HepG2 (cell line): ENCODE data around the gene WNT3. TPM values are rescaled to one million over a fixed set of nuclear protein-coding genes. Genes with fewer than 3 reads are reported as not detected.

Experiments
- GZF1 ChIP-seq: sonication (generic); formaldehyde crosslinking; IDR thresholded peaks from 2 replicates; pipeline ENCODE4 v1.5.1; 2020; ENCODE audit warnings: mild to moderate bottlenecking, missing genetic modification reagents
- HCFC1 ChIP-seq: fragments of 150-350 bp; IDR thresholded peaks from 2 replicates; pipeline ENCODE4 v1.6.1; 2014; ENCODE audit warnings: low read depth, low read length
- HNF4G ChIP-seq, 2 experiments: sonication (generic) in 1 of 2; formaldehyde crosslinking in 1 of 2; IDR thresholded peaks; 2 replicates each; pipeline versions ENCODE4 v1.4.0 to v1.6.1; 2011 to 2020; ENCODE audit warnings: borderline replicate concordance in 2 of 2, low read depth in 2 of 2, mild to moderate bottlenecking in 2 of 2, low read length in 1 of 2, missing genetic modification reagents in 1 of 2, moderate library complexity in 1 of 2
- JUN ChIP-seq: sonication (generic); formaldehyde crosslinking; IDR thresholded peaks from 2 replicates; pipeline ENCODE4 v1.4.0; 2020; ENCODE audit warnings: mild to moderate bottlenecking, missing genetic modification reagents
- KAT8 ChIP-seq: IDR thresholded peaks from 2 replicates; pipeline ENCODE4 v1.6.1; 2016; ENCODE audit warnings: missing genetic modification reagents, missing compliant biosample characterization
- MTF1 ChIP-seq: sonication (generic); formaldehyde crosslinking; IDR thresholded peaks from 2 replicates; pipeline ENCODE4 v1.5.0; 2020; ENCODE audit warnings: missing genetic modification reagents
- MYNN ChIP-seq: sonication (generic); formaldehyde crosslinking; IDR thresholded peaks from 2 replicates; pipeline ENCODE4 v1.4.0; 2020; ENCODE audit warnings: mild to moderate bottlenecking, low read depth, missing genetic modification reagents
- RARG ChIP-seq: sonication (generic); formaldehyde crosslinking; IDR thresholded peaks from 2 replicates; pipeline ENCODE4 v1.4.0; 2020; ENCODE audit warnings: low read depth, mild to moderate bottlenecking, missing genetic modification reagents
- SAP130 ChIP-seq: IDR thresholded peaks from 2 replicates; pipeline ENCODE4 v1.6.1; 2016; ENCODE audit warnings: low read depth
- SP5 ChIP-seq: IDR thresholded peaks from 2 replicates; pipeline ENCODE4 v1.6.1; 2016; ENCODE audit warnings: low read depth, borderline replicate concordance
- ZNF660 ChIP-seq: sonication (generic); formaldehyde crosslinking; IDR thresholded peaks from 2 replicates; pipeline ENCODE4 v1.5.1; 2020; ENCODE audit warnings: mild to moderate bottlenecking, low read depth, missing genetic modification reagents, borderline replicate concordance
- ZNF776 ChIP-seq: sonication (generic); formaldehyde crosslinking; IDR thresholded peaks from 2 replicates; pipeline ENCODE4 v1.4.0; 2020; ENCODE audit warnings: mild to moderate bottlenecking, missing genetic modification reagents
- ZNF777 ChIP-seq: sonication (generic); formaldehyde crosslinking; IDR thresholded peaks from 2 replicates; pipeline ENCODE4 v1.4.0; 2020; ENCODE audit warnings: missing genetic modification reagents
- ZNF83 ChIP-seq: sonication (generic); formaldehyde crosslinking; IDR thresholded peaks from 2 replicates; pipeline ENCODE4 v1.4.0; 2020; ENCODE audit warnings: missing genetic modification reagents, mild to moderate bottlenecking, borderline replicate concordance
- ZSCAN21 ChIP-seq: sonication (generic); formaldehyde crosslinking; IDR thresholded peaks from 2 replicates; pipeline ENCODE4 v1.8.0; 2022; ENCODE audit warnings: mild to moderate bottlenecking, missing genetic modification reagents, moderate library complexity, borderline replicate concordance
- polyA plus RNA-seq, 8 experiments: library from polyadenylated mRNA; depleted of rRNA in 3 of 8; stranded (reverse) in 7 of 8; unstranded in 1 of 8; fragments of >200 nt; fragmentation: Illumina TruSeq in 4 of 8; extraction: Trizol in 4 of 8; gene quantifications; 2 replicates each; pipeline versions ENCODE4 v1.2.1 to v1.2.3, GENCODE V29; 2011 to 2016; ENCODE audit warnings: low read depth in 4 of 8, missing spikeins in 1 of 8, mixed read lengths in 1 of 8; ENCODE audit not compliant: insufficient read depth in 1 of 8
- total RNA-seq, 5 experiments: library from RNA; depleted of rRNA; stranded (reverse); fragments of >200 nt; fragmentation: Illumina TruSeq; extraction: Trizol; gene quantifications; 2 replicates each; pipeline ENCODE4 v1.2.3, GENCODE V29; 2016; ENCODE audit warnings: low read depth in 1 of 5
- TF ChIP-seq, protein P1 (sequence below): sonication (generic); formaldehyde crosslinking; IDR thresholded peaks from 2 replicates; pipeline ENCODE4 v1.5.0; 2020; ENCODE audit warnings: missing genetic modification reagents
- TF ChIP-seq, protein P2 (sequence below): sonication (generic); formaldehyde crosslinking; IDR thresholded peaks from one replicate; pipeline ENCODE4 v1.5.1; 2020; ENCODE audit warnings: mild to moderate bottlenecking, missing genetic modification reagents; ENCODE audit errors: not compliant biosample characterization
- TF ChIP-seq, protein P3 (sequence below): fragments of 450-650 bp; IDR thresholded peaks from 2 replicates; pipeline ENCODE4 v1.6.1; 2016
- TF ChIP-seq, protein P4 (sequence below): sonication (generic); formaldehyde crosslinking; IDR thresholded peaks from 2 replicates; pipeline ENCODE4 v1.5.0; 2020; ENCODE audit warnings: missing genetic modification reagents, mild to moderate bottlenecking, borderline replicate concordance

Gene WNT3
- total and polyA plus RNA-seq, 2 of the 13 experiments (the other 11 are each of a cell fraction or from before 2014, with no cell fraction given): 8.5 to 10.3 TPM

DNA sequence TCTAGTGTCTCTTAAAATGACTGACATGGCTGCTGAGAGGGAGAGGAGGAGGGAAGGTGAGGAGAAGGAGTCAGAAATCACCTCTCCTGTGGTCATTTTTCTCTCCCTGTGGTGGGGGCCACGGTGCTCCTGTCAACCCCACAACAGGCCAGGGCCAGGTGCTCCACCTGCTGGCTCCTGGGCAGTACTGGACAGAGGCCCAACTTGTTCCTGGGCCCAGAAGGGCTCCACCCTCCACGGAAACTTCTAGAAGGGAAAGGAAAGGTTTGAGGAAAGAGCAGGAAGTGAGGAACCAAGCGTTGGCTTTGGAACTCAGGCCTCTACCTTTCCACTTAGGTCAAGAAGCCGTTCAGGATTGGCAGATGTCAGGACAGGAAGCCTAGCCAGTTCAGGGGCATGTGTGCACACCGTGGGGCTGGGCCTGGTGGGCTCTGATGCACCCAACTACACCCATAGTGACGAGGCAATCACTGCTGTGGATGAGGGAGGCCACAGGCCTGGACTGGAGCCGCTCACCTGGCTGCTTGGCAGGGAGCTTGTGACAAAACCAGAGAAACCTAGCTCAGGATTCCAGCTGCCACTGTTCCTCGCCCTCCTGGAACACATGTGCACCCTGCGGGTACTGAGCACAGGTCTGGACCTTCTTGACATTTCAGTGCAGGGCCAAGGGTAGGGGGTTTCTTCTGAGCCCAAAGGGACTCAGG is 36.1 kb downstream of the WNT3 start (continued):
- TF ChIP-seq RARG (CRISPR knock-in tag) (no peak), MTF1 (CRISPR knock-in tag) (no peak), JUN (CRISPR knock-in tag) (no peak), ZNF777 (no peak), ZNF776 (CRISPR knock-in tag) (no peak), ZNF660 (CRISPR knock-in tag) (no peak), HNF4G (IDR thresholded peaks at IDR 0.05; ENCODE audit: borderline replicate concordance, low read depth, low read length) (no peak), HNF4G (CRISPR knock-in tag; IDR thresholded peaks at IDR 0.05; ENCODE audit: borderline replicate concordance, low read depth) (no peak), MYNN (CRISPR knock-in tag) (no peak), ZSCAN21 (CRISPR knock-in tag) (no peak), HCFC1 (no peak), KAT8 (CRISPR knock-in tag) (peak; percentile 69), SP5 (peak; percentile 50; the same call in 1 of the 2 replicates), GZF1 (CRISPR knock-in tag) (no peak), ZNF83 (CRISPR knock-in tag) (peak; percentile 23; the same call in 1 of the 2 replicates), SAP130 (CRISPR knock-in tag) (peak; percentile 47)
- TF ChIP-seq, protein P1, sequence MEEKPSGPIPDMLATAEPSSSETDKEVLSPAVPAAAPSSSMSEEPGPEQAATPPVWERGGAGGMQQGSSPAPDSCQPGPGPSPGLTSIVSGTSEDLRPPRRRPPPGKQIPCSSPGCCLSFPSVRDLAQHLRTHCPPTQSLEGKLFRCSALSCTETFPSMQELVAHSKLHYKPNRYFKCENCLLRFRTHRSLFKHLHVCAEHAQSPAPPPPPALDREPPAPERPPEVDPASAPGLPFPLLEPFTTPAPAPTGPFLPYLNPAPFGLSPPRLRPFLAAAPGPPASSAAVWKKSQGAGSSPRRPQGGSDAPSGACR (CRISPR knock-in tag): 0 out of 2 replicates have a peak, but pooled peaks have one; percentile 64
- TF ChIP-seq, protein P2, sequence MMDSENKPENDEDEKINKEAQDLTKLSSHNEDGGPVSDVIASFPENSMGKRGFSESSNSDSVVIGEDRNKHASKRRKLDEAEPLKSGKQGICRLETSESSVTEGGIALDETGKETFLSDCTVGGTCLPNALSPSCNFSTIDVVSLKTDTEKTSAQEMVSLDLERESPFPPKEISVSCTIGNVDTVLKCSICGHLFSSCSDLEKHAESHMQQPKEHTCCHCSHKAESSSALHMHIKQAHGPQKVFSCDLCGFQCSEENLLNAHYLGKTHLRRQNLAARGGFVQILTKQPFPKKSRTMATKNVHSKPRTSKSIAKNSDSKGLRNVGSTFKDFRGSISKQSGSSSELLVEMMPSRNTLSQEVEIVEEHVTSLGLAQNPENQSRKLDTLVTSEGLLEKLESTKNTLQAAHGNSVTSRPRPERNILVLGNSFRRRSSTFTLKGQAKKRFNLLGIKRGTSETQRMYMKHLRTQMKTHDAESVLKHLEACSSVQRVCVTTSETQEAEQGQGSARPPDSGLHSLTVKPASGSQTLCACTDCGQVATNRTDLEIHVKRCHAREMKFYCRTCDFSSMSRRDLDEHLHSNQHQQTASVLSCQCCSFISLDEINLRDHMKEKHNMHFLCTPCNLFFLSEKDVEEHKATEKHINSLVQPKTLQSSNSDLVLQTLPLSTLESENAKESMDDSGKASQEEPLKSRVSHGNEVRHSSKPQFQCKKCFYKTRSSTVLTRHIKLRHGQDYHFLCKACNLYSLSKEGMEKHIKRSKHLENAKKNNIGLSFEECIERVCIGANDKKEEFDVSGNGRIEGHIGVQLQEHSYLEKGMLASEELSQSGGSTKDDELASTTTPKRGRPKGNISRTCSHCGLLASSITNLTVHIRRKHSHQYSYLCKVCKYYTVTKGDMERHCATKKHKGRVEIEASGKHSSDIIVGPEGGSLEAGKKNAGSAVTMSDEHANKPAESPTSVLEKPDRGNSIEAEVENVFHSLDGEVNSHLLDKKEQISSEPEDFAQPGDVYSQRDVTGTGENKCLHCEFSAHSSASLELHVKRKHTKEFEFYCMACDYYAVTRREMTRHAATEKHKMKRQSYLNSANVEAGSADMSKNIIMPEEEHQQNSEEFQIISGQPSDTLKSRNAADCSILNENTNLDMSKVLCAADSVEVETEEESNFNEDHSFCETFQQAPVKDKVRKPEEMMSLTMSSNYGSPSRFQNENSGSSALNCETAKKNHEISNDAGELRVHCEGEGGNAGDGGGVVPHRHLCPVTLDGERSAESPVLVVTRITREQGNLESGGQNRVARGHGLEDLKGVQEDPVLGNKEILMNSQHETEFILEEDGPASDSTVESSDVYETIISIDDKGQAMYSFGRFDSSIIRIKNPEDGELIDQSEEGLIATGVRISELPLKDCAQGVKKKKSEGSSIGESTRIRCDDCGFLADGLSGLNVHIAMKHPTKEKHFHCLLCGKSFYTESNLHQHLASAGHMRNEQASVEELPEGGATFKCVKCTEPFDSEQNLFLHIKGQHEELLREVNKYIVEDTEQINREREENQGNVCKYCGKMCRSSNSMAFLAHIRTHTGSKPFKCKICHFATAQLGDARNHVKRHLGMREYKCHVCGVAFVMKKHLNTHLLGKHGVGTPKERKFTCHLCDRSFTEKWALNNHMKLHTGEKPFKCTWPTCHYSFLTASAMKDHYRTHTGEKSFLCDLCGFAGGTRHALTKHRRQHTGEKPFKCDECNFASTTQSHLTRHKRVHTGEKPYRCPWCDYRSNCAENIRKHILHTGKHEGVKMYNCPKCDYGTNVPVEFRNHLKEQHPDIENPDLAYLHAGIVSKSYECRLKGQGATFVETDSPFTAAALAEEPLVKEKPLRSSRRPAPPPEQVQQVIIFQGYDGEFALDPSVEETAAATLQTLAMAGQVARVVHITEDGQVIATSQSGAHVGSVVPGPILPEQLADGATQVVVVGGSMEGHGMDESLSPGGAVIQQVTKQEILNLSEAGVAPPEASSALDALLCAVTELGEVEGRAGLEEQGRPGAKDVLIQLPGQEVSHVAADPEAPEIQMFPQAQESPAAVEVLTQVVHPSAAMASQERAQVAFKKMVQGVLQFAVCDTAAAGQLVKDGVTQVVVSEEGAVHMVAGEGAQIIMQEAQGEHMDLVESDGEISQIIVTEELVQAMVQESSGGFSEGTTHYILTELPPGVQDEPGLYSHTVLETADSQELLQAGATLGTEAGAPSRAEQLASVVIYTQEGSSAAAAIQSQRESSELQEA: no peak
- TF ChIP-seq, protein P3, sequence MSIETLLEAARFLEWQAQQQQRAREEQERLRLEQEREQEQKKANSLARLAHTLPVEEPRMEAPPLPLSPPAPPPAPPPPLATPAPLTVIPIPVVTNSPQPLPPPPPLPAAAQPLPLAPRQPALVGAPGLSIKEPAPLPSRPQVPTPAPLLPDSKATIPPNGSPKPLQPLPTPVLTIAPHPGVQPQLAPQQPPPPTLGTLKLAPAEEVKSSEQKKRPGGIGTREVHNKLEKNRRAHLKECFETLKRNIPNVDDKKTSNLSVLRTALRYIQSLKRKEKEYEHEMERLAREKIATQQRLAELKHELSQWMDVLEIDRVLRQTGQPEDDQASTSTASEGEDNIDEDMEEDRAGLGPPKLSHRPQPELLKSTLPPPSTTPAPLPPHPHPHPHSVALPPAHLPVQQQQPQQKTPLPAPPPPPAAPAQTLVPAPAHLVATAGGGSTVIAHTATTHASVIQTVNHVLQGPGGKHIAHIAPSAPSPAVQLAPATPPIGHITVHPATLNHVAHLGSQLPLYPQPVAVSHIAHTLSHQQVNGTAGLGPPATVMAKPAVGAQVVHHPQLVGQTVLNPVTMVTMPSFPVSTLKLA: no peak
- TF ChIP-seq, protein P4, sequence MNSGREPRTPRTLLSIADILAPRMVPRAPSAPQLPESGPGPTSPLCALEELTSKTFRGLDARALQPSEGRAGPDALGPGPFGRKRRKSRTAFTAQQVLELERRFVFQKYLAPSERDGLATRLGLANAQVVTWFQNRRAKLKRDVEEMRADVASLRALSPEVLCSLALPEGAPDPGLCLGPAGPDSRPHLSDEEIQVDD (CRISPR knock-in tag): peak; percentile 77; the same call in 1 of the 2 replicates
